H4 (cell line): ENCODE measurements around the gene CCRL2. TPM values are rescaled to one million over a fixed set of nuclear protein-coding genes. Genes with fewer than 3 reads are reported as not detected.
"Not testable (repeated sequence)": the region's sequence is repeated elsewhere in the genome, so short reads cannot be mapped to it uniquely, and the experiment has no call there.

Source experiments
- DNase-seq: peaks from one replicate; pipeline ENCODE4 v3.0.0-alpha.2; 2015; ENCODE audit warnings: low spot score
- total RNA-seq: library from RNA; depleted of rRNA; stranded (reverse); fragments of >200 nt; shearing (Covaris generic); gene quantifications from 2 replicates; pipeline ENCODE4 v1.2.3, GENCODE V29; 2014

Gene CCRL2
- total RNA-seq, 1 experiment from 2014 or later, result 0.46 TPM

GRCh38 chr3:46427916-46428833 lies 21.1 kb downstream of the CCRL2 start:
- DNase-seq, result no peak

DNA sequence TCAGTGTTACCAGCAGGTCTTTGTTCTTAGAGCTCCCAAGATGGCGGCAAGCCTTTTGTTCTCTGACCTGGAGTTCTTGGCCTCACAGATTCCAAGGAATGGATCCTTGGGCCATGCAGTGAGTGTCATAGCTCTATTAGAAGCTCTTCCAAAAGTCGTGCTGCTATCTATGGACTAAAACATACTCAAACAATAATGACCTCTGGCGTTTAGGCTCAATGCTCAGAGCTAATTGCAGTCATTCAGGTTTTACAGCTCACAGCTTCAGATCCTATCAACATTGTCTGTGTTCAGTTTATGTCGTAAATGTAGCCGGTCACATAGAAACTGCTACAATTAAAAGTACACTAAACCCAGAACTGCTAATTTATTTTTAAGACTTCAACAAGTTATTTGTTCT lies 22.2 kb downstream of the CCRL2 start:
- no peak for DNase-seq

DNA sequence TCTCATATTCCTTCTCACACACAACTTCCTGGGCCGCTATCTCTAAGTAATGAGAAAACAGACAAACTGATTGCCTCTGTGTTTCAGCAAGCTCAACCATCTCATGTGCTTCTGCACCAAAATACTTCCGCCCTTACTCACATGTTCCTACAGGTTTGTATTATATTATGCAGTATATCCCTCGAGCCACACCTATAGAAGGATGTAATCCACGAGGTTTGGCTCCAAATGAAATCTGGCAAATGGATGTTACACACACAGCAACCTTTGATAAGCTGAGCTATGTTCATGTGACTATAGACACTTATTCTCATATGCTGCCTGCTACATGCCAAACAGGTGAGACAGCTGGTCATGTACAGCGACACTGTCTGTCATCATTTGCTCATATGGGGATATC lies 22.6 kb downstream of the CCRL2 start:
- DNase-seq, result no peak

DNA sequence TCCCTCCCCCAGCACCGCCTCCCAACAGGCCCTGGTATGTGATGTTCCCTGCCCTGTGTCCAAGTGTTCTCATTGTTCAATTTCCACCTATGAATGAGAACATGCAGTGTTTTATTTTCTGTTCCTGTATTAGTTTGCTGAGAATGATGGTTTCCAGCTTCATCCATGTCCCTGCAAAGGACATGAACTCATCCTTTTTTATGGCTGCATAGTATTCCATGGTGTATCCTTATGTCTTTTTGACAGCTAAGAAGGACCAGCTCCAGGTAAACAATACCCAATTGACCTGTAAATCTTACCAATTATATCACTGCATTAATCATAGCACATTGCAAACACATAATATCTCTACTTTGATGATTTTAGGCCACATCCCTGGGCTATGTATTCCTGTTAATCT lies 23.8 kb downstream of the CCRL2 start:
- DNase-seq, result not testable (repeated sequence)

DNA sequence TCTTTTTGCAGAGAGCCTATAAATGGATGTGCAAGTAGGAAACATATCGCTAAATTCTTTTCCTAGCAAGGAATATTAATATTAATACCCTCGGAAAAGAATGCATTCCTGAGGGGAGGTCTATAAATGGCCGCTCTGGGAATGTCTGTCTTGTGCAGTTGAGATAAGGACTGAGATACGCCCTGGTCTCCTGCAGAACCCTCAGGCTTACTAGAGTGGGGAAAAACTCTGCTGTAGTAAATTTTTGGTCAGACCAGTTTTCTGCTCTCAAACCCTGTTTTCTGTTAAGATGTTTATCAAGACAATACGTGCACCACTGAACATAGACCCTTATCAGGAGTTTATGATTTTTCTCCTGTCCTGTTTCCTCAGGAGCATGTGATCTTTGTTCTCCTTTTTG lies 24.8 kb downstream of the CCRL2 start:
- DNase-seq, result not testable (repeated sequence)

DNA sequence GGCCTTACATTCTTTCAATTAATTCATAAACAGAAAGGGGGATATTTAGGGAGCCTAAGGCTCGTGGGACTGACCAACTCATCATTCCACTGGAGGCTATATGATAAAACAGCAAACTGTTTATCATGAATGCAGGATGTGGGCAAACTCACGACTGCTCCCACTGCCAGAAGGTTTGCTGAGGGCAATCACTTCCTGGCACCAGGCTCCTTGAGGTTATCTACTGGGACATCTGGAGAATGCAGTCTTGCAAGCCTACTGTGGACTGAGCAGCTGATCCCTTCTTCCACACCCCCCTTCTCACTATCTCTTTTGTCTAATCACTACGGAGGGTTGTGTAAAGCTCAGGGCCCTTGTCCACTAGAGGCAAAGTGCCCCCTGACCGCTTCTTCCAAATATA lies 26.1 kb downstream of the CCRL2 start:
- not testable (repeated sequence) for DNase-seq

DNA sequence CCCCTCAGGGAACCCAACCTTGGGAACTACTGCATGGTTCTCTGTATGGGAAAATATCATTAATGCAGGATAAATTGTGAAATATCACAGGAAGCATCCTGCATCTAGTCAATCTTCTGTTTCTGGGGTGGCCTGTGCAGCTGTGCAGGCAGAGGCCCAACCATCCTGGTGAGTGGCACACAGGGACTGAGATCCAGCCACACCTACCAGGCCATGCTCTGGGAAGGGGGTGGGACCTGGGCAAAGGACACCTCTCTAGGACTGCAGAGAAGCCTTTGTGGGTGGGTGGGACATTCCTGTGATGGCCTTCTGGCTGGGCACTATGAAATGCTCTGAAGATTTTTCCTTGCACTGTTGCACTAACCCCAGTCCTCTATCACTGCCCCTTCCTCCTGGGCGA lies 26.8 kb downstream of the CCRL2 start:
- DNase-seq, result no peak

DNA sequence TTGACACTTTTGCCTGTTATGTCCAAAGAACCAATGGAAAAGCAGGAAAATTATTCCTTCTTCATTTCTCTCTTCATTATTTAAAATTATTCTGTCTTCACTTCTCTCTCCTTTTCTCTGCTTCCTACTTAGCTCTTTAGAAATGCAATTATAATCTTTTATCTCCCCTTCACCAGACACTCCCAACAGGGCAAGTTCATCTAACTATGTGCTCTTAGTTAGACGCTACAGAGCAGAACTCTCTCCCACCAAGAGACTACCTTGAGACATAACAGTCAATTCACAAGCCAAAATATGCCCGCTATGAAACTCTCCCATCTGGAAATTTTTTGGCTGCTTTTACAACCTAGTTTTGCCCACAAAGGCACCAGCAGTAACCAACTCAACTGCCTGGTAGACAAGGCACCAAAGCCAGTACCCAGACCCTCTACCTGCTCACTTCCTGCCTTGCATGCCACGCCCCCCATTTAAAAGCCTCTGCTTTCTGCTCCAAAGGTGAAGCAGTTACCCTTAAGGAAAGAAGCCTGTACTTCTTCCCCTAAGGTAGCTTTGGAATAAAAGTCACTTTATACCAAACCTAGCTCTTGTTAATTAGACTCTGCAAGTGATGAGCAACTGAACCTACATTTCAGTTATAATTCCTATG lies 28.1 kb downstream of the CCRL2 start:
- no peak for DNase-seq

- no peak for DNase-seq
Measured at GRCh38 chr3:46438831-46439230, 31.8 kb downstream of the CCRL2 start.

DNA sequence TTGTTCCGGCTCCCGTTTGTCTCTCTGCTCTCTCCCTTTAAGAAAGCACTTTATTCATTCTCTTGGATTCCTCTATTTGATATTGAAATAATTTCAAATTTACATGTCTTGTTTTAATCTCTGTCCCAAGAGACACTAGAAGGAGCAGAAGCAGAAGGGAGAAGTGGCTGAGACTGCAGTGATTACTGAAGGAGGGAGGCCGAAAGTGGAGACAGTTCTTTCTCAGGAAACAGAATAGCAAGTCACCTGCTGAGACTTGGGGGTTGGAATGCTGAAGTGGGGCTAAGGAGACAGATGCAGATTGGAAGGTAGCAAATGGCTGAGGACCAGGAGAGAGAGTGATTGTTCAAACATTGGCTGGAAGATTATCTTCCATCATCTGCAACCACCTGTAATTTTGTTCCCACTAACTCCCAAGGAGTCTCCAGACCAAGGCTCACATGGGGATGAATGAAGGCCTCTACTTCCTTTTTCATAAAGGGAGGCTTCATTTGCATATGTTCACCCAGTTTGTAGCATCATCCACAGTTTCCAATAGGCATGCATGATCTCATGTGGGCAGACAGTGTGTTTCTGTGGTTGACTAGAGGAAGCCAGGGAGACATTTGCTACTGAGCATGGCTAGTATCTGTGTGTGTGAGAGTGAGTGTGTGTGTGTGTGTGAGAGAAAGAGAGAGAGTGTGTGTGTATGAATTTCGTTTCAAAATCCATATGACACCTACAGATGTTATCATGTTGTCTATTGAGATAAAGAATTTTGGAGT lies 33.7 kb downstream of the CCRL2 start:
- no peak for DNase-seq

- DNase-seq, result no peak
Measured at GRCh38 chr3:46442576-46443530, 35.8 kb downstream of the CCRL2 start.

GRCh38 chr3:46447228-46447985 lies 40.3 kb downstream of the CCRL2 start:
- DNase-seq, result no peak

DNA sequence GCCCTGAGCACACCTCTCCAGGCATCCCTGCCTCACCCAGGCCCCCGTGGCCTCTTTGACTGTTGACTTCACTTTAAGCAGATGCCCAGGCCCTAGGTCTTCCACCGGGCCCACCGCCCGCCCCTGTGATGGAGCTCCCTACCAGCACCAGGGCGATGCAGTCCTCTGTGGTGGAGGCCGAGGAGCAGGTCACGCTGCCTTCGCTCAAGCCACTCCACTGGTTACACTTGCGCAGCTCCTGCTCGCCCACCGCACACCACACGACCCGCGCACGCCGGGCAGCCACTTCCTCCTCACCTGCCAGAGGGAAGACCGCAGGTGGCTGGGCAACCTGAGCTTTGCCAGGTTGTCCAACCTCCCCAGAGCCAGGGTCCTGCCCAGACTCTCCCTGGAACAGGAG lies 41.7 kb downstream of the CCRL2 start:
- DNase-seq, result no peak

- no peak for DNase-seq
Measured at GRCh38 chr3:46449755-46450552, 42.9 kb downstream of the CCRL2 start.

DNA sequence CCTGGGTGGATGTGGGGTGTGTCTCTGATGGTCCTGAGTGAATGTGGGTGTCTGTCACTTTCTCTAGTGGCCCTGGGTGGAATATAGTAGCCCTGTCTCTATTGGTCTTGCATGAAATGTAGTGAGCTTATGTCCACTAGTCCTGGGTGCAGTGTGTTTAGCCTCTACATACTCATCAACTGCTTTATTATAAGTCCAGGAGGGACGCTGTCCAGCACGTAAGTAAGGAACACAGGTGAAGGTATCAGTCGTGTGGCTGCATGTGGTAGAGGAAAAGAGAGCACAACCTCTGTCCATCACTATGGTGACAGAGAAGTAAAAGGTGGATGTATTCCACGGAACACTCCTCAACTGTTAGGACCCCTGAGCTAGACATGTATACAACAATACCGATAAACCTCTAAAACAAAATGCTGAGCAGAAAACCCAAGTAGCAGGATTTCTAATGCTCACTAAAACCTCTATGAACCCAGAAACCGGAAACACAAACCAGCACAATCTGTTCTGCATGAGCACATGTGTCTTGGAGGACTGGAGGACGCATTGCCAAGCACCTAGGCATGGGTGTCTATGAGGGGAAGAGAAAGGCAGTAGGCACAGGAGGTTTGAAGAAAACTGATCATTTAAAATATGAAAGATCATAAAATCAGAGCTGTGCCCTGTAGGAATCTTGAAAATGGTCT lies 46.6 kb downstream of the CCRL2 start:
- no peak for DNase-seq

DNA sequence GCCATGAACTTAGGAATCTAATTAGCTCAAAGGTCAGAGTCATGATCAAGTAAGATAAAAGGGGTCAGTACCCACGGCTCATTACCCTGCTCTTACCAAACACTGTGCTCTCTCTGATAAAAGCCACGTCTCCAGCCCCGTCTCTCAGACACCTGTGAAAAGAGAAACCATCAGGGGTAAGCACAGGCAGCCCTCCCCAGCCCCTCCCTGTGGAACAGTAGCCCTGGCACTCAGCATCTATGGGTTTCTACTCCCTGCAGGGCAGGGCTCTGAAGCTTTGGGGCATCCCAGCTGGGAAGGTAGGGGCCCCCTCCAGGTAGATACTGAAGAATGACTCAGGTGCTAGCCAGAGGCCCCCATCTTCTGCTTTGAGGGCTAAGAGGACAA lies 47.1 kb downstream of the CCRL2 start:
- no peak for DNase-seq

DNA sequence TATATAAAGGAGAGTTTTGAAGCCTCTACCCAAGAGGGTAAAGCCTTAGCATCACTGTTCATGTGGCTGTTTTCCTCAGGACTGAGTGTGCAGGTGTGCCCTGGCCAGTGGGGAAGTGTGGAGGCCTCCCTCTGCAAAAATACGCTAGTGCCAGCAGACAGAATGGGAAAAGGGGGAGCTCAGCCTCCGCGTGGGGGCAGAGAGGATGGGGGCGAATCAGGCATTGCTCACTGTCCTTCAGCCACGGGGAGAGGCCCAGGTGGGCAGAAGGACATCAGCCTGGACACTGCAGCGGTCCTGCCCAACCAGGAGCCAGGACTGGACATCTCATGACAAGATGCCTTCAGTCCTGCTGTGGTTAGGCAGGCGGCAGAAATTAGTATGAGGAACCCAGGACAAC lies 47.5 kb downstream of the CCRL2 start:
- no peak for DNase-seq

GRCh38 chr3:46455231-46456115 lies 48.4 kb downstream of the CCRL2 start:
- DNase-seq, result no peak
